Stimulated activated CD8-positive, alpha-beta memory T cell treated with anti-CD3 and anti-CD28 coated beads, Interleukin-4, amount 100 ng/mL, for 1 hour (primary cell): Measurements from ENCODE around the gene OR10A4.
"Not testable (repeated sequence)": the region's sequence is repeated elsewhere in the genome, so short reads cannot be mapped to it uniquely, and the experiment has no call there.

Source experiments
- DNase-seq, 2 donors: peaks; one replicate each; pipeline ENCODE4 v3.0.0-alpha.2; 2020; ENCODE audit warnings: low read depth in 2 of 2, low spot score in 1 of 2

Gene OR10A4

DNA sequence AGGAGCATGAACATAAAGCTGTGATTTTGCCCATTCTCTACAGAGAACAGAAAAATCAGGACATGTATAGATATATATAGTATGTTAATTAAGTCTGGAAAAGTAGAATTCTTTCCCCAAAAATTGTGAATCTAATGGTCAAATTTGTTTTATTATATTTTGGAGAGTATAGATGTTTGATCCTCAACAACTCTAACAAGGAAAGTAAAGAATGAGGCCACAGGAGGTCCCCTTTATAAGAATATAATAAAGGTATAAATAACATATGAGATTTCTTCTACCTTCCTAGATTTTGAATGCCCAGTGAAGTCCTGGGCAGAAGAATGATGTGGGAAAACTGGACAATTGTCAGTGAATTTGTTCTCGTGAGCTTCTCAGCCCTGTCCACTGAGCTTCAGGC, at the start of gene OR10A4:
Gene OR10A4, plus strand, starts transcription at position 301 of the 400 bp plus-strand sequence. Its CDS starts 23 bp downstream, at position 324.
- no peak for DNase-seq

- DNase-seq: no peak
These were observed 48.3 kb upstream of the OR10A4 start for GRCh38 chr11:6828103-6828502.

- no peak for DNase-seq
These were observed 43.1 kb upstream of the OR10A4 start for GRCh38 chr11:6833356-6833755.

DNA sequence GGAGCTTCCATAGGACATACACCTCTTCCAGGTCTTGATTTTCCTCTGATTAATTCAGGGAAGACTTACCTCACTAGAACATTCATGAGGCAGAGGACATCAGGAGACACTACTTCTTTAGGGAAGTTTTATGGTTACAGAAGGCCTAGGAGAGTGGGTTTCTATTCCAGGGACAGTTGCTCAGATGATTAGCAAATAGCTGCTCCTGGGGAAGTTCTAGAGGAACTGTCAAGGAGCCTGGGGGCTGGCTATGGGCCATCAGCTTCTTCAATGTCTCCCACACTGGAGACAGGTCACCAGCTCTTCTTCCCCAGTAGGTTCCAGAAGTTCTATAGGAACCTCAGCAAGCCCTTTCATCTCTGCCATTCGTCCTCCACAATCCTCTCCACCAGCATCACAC, 42.4 kb upstream of the OR10A4 start:
- no peak for DNase-seq

GRCh38 chr11:6841694-6842093, 34.7 kb upstream of the OR10A4 start:
- DNase-seq: no peak

DNA sequence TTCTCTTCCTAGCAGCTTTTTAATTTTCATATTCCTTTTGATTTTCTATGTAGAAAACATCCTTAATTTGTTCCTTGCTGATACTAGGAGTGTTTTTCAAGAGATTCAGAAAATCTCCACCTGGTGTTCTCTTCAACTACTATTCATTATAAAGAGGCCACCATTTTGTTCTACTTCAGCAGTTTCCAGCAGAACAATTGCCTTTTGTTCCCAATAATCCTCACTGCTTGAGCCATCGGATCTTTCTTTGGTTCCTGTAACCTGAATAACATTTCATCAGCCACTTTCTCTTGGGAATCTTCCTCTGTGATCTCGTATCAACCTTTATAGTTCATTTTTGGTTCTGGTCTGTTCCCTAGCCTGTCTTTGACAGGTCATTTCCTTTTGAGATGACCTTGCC, 32.8 kb upstream of the OR10A4 start:
- no peak for DNase-seq

GRCh38 chr11:6844356-6844755, 32.1 kb upstream of the OR10A4 start:
- DNase-seq: no peak

DNA sequence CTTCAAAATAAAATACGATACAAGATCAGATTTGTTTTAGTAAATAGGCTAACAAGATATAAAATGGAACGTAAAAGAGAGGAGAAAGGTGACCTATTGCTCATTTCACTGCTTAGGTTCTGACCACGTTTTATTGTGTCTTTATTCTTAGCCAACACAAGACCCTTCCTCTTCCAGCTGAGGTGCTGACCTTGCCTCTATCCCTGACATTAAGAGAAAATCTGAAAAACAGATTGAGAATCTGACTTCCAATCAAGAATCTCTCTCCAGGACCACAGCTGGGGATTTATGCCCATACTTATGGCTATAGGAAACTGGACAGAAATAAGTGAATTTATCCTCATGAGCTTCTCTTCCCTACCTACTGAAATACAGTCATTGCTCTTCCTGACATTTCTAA, 31.0 kb upstream of the OR10A4 start, which contains the start of gene OR10A5:
Gene OR10A5, plus strand, starts transcription at position 301 of the 400 bp plus-strand sequence. Its CDS starts 0 bp downstream, at position 301.
- no peak for DNase-seq

DNA sequence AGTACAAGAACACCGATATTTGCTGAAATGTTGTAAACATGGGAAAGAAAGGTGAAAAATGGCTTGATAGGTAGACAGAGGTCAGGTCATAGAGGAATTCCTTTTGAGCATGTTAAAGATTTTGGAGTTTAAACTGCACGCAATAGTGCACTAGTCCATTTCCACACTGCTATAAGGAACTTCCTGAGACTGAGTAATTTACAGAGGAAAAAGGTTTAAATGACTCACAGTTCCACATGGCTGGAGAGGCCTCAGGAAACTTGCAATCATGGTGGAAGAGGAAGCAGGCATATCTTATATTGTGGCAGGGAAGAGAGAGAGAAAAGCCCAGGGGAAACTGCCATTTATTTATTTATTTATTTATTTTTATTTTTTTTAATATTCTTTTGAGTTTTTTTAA, 25.9 kb upstream of the OR10A4 start:
- no peak for DNase-seq

- not testable (repeated sequence) for DNase-seq
These were observed 21.6 kb upstream of the OR10A4 start for GRCh38 chr11:6854801-6855200.

DNA sequence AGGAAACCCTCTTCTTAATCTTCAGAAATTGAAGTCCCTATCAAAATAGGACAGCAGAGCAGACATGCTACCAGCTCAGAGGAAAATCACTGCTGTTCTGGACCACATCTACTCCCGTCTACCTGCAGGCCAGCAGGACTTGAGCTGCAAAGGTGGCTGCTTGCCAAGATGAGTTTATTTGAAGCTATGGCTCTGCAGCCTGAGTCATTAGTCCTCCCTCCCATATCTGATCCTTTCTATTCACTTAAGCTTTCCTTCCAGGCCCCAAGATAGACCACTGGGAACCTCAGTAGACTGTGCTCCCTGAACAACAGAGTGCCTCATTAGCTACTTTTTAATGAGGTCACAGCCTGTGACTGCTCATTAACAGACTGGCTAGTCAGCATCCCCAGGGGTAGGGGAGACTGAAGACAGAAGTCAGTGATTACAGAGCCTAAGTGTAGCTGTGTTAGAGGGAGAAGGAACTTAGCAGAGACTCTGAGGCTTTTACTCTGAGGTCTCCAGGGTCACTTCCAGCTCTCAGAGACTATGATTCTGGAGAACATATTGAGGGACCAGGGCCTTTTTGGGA, 20.4 kb upstream of the OR10A4 start:
- DNase-seq: no peak

- DNase-seq: no peak
These were observed 19.6 kb upstream of the OR10A4 start for GRCh38 chr11:6856871-6857270.

- DNase-seq: no peak
These were observed 13.5 kb upstream of the OR10A4 start, which contains the start of gene OR10A2 for GRCh38 chr11:6862961-6863360. TSS of gene OR10A2 (plus strand) at chr11:6863057. CDS start at chr11:6869755, 6,698 bp downstream.

- no peak for DNase-seq
These were observed 12.0 kb upstream of the OR10A4 start for GRCh38 chr11:6864438-6864837.

DNA sequence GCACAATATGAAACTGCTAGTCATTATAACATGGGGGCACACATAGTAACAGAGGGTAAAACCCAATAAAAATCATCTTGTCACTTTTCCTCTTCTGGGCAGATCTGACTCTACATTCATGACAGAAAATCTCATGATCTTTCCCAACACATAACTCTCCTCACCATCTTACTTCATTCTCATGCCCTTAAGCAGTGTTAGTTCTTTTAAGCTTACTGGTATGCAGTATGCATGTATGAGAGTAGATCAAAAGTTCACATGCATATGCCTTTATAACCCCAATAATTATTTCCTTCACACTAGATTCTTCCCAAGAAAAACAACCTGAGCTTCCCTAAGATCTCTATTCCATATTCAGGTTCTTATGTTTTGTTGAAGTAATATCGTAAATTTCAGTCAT, 5.1 kb upstream of the OR10A4 start:
- no peak for DNase-seq

DNA sequence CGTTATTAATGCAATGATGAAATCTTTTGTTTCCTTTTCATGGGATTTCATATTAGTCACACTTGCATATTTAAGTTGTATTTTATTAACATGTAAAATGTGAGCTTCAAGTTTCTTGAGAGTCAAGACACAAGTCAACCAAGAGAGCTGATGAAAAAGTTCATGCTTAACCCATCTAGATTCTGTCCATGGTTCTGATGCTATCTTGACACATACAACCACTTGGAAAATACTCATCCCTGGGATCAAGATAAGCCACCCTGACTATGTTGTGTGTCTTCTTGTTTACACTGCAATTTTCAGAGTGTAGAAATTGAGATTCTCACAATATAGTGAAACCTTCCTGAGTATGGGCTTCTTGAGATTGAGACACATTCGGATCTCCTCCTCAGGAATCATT, 664 bp upstream of the OR10A4 start:
- no peak for DNase-seq

DNA sequence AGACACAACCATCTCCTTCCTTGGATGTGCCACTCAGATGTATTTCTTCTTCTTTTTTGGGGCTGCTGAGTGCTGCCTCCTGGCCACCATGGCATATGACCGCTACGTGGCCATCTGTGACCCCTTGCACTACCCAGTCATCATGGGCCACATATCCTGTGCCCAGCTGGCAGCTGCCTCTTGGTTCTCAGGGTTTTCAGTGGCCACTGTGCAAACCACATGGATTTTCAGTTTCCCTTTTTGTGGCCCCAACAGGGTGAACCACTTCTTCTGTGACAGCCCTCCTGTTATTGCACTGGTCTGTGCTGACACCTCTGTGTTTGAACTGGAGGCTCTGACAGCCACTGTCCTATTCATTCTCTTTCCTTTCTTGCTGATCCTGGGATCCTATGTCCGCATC, 489 bp downstream of the OR10A4 start:
- DNase-seq: no peak

GRCh38 chr11:6882751-6883150, 6.3 kb downstream of the OR10A4 start:
- no peak for DNase-seq

GRCh38 chr11:6887711-6888110, 11.3 kb downstream of the OR10A4 start:
- DNase-seq: not testable (repeated sequence)

DNA sequence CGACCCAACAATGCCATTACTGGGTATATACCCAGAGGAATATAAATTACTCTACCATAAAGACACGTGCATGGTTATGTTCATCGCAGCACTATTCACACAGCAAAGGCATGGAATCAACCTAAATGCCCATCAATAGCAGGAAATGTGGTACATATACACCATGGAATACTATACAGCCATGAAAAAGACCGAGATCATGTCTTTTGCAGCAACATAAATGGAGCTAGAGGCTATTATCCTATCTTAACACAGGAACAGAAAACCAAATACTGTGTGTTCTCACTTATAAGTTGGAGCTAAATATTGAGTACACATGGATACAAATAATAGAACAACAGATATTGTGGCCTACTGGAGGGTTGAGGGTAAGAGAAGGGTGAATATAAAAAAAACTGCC, 12.4 kb downstream of the OR10A4 start:
- DNase-seq: no peak

DNA sequence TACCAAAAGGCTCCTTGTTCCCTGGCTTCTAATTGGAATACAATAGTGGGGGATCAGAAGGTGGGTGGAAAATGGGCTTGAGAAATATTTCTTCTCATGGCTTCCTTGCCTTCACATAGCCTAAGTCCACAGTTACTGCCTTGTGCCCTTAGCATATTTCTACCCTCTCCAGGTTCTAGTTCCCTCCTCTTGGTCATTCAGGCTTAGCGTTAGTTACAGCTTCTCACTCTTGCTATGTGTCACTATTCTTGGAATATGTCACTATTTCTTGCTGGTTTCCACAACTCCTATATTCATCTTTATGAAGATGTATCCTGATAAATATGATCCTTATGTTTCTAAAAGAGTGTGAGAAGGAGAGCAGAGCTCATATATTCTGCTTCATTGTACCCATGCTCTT, 13.4 kb downstream of the OR10A4 start:
- no peak for DNase-seq

DNA sequence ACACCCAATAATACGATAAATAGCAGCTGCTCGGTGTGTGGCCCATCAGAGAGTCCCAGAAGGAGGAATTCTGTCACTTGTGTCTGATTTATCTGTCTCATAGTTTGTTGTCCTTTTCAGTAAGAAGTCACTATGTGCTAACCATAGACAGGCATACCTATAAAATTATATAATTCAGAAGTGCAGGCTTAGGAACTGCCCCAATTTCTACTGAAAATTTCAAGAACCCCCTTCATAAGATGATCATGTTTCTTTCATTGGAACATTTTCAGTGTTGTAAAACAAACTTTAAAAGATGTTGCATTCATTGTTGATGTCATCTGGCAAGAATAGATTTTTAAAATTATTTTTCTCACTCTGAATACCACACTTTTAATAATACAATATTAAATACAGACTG, 16.0 kb downstream of the OR10A4 start, which contains the start of gene OR2D2:
Gene OR2D2, minus strand, starts transcription at position 101 of the 400 bp plus-strand sequence. Its CDS starts 0 bp downstream, at position 101.
- DNase-seq: no peak

- no peak for DNase-seq
These were observed 17.7 kb downstream of the OR10A4 start for GRCh38 chr11:6894097-6894496.
